ENCODE data around the gene SEMA3C.

The SEMA3C gene

DNA sequence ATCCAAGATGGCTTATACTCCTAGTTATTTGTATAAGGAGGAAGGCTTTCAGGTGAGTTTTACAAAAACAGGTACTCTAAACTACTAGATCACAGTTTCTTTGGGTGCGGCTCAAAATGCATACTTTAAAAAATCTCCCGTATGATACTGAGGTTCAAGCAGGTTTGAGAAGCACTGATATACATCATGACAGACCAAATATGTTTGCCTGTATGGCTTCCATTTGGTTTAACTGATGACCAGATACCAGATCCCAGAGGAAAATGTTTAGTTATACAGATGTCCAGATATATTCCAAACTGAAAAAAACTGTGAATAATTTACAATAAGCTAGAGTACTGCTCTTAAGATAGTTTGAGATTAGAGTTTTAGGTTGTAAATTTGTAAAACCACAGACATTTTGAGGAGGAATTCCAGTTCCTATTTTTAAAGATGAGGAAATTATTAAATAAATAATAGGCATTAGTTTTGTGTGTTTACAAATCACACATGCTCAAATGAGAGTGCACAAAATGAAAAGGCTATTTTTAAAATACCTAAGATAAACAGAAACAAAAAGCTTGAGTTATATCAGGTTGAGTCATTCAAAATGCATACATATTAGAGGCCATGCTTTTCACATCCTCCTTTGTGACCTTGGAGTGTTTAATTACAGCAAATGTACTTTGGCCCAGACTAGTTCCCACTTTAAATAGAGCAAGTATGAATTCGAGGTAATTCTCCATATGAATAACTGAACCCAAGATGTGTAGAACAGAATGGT lies 60.5 kb downstream of the SEMA3C start:
- FAIRE-seq (no peak), DNase-seq (ENCODE audit: insufficient read length, low spot score) (no peak)

DNA sequence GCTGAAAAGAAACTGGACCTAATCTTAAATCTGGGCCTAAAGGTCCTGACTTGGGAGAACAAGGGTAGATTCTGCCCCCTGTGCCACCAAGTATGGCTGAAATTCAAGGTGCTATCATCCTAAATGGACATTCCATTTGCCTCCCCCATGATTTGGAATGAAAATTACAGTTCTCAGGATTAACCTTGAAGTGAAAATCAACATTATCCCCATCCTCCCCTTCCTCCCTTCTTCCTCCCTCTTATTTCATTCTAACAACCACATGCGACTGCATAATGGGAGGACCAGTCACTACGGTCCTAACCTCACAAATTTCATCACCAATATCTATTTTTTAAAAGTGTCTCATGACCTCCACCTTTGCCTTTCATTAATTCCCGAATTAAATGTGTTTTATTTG lies 62.1 kb downstream of the SEMA3C start:
- FAIRE-seq (no peak), DNase-seq (ENCODE audit: insufficient read length, low spot score) (no peak)

DNA sequence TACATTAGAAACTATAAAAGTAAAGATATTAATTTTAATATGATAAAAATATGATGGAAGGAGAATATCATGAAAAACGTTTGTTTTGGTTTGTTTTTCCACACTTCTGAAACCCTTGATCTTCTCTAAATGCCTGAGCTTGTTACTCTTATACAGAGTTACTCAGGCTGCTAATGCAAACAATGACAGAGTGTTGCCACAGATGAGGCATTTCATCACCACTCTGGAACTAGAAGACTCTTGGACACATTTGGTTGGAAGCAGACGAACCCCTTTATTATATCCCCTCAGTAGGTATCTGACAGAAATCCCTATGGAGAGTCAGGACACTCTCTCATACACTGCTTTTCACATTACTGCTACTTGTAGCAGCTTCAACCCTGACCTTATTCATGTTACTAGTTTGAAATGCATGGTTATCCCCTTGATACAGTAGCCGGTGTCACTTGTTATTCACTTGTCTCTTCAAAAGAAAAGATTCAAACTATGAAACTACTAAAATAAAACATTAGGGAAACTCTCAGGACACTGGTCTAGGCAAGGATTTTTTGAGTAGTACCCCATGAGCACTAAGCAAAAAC lies 66.9 kb downstream of the SEMA3C start:
- DNase-seq (ENCODE audit: insufficient read length, low spot score): no peak

DNA sequence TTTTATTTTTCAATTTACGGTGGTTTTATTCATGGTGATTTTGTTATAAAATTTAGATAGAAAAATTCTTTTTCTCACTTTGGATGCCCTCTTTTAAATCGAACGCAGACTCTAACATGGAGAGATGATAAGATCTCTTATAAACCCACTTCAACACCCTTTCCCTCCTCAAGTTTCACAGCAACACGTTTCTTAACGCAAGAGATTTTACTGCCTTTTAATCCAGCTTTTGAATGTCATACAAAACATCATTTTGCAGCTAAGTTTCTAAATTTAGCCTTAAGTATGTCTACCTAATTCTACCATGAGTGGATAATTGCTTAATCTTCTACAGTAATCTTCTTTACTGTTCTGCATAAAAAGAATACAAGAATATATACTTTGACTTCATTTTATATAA lies 70.0 kb downstream of the SEMA3C start:
- DNase-seq (ENCODE audit: insufficient read length, low spot score) (no peak), FAIRE-seq (no peak)

More for the DNA sequence above, 66.9 kb downstream of the SEMA3C start:
- no peak for FAIRE-seq

DNA sequence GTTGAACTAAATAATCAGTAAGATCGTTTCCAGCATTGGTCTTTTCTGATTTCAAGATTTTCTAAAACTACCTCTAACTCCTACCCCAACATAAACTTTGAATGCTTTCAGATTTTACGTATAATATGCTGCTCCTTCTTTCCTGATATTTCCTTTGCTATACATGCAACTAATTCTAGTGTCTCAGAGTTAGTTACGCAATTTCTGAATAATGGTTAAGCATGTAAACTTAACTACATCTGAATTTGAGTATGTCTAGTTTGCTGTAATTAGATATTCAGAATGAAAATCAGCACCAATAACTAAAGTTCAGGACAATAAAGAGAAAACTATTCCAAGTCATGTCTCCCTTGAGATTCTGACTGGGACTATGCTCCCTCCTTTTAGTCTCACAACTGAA lies 71.0 kb downstream of the SEMA3C start:
- FAIRE-seq (no peak), DNase-seq (ENCODE audit: insufficient read length, low spot score) (no peak)

DNA sequence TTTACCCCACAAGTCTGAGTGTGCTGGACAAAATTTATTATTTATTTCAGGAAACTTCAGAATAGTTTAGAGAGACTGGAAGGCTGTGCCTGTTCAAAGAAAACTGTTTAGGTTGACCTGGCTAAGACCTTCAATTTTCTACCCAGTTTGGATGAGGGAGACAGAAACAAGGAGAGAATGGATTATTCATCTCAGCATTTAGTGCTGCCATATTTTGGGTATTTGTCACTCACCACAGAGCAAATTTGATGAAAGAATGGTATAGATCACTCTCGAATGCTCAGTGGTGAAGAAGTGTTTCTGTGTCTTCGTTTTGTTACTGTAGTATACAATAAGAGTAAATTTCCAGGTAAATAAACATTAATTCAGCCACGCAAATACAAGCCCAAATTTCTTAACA lies 71.8 kb downstream of the SEMA3C start:
- DNase-seq (ENCODE audit: insufficient read length, low spot score): no peak
- FAIRE-seq: no peak

DNA sequence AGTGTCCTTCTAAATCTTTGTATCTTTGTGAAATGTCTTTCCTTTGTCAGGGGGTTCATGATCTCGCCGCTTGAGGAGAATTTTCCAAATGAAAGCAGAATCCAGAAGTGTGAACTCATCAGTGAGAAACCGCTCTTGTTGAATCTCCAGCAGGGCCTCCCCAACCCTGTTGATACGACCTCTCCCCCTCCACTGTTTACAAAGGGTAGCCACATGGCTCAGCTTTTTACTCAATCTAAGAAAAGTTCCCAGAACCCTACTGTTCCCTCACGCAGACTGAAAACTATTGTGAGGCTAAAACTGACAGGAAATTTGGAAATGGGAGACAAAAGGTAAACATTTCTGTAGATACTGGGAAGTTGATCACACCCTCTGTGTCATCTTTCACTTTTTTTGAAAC lies 73.9 kb downstream of the SEMA3C start:
- DNase-seq (ENCODE audit: insufficient read length, low spot score) (no peak), FAIRE-seq (no peak)

DNA sequence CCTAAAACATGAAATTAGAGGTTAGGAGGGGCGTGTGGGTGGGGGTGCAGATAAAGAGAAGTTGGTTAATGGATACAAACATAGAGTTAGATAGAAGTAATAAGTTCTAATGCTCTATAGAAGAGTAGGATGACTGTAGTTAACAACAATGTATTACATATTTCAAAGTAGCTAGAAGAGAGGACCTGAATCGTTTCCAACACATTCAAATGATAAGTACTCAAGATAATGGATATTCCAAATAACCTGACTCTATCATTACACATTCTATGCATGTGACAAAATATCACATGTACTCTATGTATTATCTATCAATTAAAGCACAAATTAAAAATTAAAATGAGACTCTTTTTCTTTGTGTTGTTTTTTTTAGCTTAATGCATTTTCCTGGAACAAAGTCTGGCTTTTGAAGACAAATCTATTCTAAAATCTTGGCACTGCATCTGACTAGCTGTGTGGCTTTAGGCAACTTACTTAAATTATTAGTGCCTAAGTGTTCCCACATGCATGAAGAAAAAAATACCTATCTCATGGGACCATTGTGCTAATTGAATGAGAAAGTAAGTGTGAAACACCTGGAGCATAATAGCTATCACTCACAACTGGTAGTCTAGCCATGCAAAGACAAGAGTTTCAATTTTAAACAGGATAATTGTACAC lies 75.7 kb downstream of the SEMA3C start:
- DNase-seq (ENCODE audit: insufficient read length, low spot score) (no peak), FAIRE-seq (no peak)

DNA sequence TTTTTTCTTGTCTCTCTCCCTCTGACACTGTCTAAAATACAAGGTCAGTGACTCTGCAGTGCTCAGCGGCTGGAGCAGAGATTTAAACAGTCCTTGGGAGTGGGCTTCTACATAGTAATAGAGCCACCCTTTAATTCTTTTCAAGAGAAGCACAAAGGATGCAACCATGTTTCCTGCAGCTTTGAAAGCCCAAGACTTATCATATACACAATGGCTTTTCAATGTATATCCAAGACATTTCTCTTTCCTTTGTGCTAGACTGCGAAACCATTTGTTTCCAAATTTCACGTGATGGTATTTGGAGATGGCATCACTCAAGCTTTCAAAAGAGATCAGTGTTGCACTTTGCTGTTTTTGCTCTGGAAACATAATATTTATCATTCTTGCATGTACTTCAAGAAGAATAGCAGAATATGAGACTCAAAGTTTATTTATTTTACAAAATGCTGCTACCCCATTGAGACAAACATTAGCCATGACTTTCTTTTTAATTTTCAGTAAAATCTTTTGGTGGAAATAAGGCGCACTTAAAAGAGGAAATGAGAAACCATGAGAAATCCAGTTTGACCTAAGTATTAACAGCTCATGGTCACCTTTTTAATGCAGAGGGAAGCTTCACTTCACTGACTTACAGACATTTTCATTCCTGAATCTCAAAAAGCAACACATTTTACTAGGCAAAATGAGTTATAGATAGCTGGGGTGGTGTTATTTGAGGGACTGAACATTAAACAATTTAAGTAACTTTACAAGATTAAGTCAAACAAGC lies 76.6 kb downstream of the SEMA3C start:
- FAIRE-seq (no peak), DNase-seq (ENCODE audit: insufficient read length, low spot score) (no peak)

DNA sequence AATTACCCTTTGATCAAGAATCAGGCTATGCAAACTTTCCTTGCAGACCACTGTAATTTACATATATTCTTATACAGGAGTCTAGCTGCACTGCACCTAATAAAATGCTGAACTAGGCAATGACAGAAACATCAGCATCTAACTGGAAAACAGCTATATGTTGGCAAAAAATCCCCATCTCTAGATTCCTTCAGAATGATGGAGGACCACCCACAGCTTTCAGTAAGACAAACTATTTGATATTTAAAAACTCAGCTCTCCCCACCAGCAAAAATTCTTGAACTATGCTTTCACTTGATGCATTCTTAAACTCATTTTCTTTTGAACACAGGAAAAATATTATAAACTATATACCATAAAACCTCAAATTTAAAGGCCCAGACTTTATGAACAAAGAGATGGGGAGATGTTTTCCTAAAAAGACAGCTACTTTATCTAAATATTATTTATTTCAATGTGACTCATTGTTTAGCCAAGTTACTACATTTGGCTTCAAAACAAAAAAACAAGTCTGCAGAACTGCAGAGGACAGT lies 77.4 kb downstream of the SEMA3C start:
- no peak for FAIRE-seq
- DNase-seq (ENCODE audit: insufficient read length, low spot score): no peak

DNA sequence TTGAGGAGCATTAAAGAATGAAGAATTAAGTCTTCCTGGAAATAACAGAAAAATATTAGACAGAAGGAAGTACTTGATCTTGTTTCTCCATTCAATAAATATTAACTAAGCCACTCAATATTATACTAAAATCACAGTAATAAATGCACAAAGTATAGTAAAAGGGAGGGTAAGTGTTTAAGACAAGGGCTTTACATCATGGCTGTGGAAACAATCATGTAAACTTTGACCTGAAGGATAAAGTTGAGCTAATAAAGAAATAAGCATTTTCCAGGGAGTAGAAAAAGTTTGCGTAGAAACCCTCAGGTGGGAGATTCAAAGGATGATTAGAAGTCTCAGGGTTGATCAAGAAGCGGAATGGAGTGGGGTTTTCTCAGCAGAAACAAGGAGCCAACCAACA lies 78.2 kb downstream of the SEMA3C start:
- FAIRE-seq (no peak), DNase-seq (ENCODE audit: insufficient read length, low spot score) (no peak)

DNA sequence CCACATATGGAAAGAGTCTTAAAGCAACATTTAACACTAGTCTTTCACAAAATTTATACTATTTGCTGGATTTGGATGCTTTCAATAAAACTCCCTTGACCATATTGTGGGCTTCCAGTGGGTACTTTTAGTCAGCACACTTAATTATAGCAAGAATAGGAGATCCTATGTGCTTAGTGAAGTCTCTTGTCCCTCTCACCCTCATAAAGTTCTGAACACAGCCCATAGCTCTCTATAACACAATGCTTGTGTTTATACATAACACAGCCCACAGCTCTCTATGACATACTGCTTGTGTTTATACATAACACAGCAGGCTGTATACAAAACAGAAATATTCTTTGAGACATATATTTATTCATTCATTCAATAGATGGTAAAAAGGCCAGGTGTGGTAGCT lies 79.0 kb downstream of the SEMA3C start:
- no peak for FAIRE-seq
- DNase-seq (ENCODE audit: insufficient read length, low spot score): no peak

DNA sequence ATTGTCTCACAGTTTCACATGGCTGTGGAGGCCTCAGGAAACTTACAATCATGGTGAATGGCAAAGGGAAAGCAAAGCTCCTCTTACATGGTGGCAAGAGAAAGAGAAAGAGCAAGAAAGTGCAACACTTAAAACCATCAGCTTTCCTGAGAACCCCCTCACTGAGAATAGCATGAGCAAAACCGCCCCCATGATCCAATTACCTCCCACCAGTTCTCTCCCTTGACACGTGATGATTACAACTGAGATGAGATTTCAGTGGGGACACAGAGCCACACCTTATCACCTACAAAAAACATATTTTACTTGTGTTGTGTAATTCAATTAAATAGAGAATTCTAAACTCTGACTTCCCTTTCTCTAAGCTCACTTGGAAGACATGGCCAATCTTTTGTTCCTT lies 80.2 kb downstream of the SEMA3C start:
- no peak for FAIRE-seq
- DNase-seq (ENCODE audit: insufficient read length, low spot score): no peak

DNA sequence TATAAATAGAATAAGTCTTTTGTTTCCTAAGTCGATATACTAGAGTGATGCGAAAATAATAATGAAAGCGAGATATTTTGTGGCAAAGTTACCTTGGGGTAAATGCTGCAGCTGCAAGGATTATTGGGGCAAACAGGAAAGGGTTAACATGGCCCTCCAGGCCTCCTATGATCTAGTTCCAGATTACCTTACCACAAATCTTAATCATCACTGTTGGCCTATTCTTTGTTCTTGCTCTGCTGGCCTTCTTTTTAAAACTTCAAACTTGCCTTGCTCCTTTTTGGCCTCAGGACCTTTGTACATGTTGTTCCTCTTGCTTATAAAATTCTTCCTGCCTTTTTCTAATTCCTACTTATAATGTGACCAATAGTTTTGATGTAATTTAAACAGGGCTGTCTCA lies 81.5 kb downstream of the SEMA3C start:
- DNase-seq (ENCODE audit: insufficient read length, low spot score) (no peak), FAIRE-seq (no peak)

DNA sequence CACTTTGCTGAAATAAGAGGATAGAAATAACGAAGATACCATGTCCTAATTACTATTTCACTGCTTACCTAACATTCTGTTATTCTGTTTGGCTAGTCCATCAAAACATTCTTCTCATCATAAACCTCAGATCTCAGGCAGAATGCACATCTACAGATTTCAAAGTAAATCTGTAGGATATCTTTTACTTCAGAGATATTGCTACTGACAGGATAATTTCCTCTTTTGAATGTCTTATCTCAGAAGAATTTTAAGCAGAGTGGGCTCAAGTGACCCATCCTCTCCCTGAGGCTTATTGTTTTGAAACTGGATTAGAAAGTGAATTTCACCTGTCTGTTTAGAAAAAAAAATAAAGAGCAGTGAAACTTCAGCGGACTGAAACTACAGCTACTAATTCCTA lies 83.6 kb downstream of the SEMA3C start:
- no peak for DNase-seq (ENCODE audit: insufficient read length, low spot score)
- FAIRE-seq: no peak

DNA sequence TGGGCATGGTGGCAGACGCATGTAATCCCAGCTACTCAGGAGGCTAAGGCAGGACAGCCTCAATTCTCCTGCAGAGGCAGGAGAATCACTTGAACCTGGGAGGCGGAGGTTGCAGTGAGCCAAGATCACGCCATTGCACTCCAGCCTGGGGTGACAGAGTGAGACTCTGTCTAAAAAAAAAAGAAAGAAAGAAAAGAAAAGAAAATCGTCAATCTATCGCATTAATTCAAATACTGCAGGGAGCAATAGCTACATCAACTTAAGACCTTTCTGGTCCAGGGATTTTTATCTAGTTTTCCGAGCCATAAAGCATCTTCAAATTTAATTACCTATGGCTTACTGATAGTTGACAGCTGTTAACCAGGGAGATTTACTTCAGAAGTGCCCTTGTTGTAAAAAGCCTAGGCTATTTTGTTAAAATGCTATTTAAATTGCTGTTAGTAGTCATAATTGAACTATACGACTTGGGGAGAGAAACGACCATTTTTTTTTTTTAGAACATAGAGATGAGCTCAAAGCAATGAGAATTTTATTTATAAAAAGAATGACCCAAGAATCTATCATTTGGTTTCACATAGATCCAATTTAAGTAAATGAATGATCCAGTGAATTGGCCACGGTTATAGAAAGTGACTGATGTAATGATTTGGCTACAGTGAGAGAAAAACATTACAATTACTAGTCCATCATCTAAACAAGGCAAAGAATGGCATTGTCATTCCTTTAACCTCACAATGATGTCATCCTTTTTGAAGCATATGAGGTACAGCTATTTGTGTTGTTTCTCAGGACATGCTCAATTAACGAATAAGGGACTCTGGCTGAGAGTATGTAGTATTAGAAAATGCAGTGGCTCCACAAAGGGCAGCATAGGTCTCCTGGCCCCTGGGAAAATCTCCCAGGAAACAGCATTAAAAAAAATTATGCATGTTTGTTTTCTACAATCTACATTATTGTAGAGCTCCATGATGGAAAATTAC lies 85.3 kb downstream of the SEMA3C start:
- FAIRE-seq (no peak), DNase-seq (ENCODE audit: insufficient read length, low spot score) (no peak)

DNA sequence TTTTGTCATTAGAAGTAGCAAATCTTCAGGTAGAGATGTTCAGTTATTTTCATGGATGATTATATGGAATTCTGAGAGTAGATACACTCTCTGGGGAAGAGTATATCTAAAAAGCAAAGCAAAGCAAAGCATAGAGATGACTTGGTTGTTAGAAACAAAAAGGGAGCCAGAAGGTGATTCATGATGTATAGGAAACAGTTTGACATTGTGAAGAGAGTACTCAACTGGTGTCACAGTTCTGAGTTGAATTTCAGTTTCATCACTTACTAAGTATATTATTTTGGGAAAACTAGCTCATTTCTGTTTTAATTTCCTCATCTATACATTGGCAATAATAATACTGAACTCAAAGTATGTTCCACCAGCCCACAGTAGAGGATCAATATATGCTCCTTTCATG lies 86.8 kb downstream of the SEMA3C start:
- no peak for FAIRE-seq
- no peak for DNase-seq (ENCODE audit: insufficient read length, low spot score)

DNA sequence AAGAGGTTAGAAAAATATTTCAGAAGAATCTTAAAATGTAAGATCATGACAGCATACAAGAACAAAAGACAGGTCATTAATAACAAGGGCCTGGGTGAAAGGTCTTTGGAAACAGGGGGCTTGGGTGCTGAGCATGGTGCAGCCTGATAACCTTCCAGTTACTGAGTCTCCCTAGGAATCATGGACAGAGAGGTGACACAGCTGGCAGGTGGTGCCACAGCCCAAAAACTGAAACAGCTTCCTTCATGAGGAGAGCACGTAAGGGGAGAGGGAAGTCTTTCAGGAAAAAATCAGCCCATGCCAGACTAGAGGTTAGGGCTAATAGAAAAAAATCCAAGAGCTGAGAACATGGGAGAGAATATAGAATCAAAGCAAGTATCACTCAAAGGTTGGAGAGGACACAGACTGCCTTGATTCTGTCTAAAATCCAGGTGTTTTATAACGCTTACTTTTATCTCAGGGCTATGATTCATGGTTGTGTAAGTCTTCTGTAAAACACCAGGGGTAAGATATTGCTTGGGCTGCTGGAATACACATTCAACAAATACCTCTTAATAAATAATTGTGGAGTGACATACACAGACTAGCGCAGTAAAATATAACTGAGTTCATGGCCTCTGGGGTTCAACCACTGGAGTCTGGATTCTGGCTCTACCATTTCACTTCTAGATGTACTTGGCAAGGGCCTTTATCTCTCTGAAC lies 88.1 kb downstream of the SEMA3C start:
- FAIRE-seq: no peak

DNA sequence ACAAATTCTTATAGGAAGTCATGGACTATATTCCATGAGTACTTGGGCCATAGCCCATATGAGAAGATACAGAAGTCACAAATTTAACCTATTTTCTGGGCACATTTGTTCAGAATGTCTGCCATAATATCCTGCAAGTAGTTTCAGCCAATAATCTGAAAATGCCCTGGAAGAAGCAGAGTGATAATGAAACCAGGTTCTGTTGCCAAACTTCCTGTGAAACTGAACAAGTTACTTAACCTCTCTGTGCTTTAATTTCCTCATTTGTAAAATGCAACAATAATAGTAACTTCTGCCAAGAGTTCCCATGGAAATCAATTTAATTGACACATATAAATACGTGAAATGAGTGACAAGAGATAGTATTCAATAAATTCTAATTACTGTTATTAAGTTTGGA lies 88.8 kb downstream of the SEMA3C start:
- FAIRE-seq (no peak), DNase-seq (ENCODE audit: insufficient read length, low spot score) (no peak)

More for the DNA sequence above, 88.1 kb downstream of the SEMA3C start:
- DNase-seq (ENCODE audit: insufficient read length, low spot score): no peak

Data from GM19239 (cell line).